NCI-H146 treated with DMSO at 0.1 percent for 48 hours (cell line): ENCODE data around the gene KMT2E.

Experiments used
- DNase-seq: peaks from one replicate; lab custom pipeline; 2025; ENCODE audit not compliant: unreplicated experiment; lab: John Stamatoyannopoulos, UW

The KMT2E gene

DNA sequence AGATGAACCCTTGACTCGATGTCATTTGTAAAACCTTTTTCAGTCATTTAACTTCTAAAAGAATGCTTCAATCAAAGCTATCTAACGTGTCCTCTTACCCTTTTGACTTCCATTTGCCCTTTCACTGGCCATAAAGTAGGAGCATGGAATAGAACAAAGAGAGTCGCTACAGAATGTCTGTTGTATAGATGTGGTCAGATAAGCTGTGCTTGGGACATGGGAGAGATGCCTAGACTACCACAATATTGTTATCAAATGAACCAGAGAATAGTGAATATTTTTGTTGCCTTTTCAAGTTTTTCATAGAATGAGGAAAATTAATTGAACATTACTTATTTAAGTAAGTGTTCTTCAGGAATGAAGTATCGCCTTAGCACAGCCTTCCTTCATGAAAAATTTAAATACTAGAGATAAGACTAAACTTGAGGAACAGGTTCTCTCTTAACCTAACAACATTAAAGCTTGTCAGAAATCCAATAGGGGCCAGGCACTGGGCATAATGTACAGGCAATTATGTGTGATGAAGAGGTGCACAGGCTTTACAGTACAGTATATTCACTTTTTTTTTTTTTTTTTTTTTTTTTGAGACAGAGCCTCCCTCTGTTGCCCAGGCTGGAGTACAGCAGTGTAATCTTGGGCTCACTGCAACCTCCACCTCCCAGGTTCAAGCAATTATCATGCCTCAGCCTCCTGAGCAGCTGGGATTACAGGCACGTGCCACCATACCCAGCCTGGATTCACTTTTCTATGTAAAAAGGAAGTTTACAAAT is 7.5 kb upstream of the KMT2E start:
- no peak for DNase-seq

DNA sequence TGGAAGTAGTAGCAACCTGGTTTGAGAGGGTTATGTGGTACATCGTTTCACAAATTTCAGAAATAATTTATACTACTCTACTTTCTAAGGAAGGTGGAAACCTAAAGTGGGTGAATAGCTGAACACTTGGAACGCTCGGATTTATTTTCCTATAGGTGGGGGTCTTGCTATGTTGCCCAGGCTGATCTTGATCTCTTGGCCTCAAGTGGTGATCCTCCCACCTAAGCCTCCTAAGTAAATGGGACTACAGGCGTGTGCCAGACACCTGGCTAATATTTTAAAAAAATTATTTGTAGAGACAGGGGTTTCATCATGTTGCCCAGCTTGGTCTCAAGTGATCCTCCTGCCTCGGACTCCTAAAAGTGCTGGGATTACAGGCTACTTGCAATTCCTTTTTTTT is 6.7 kb upstream of the KMT2E start:
- no peak for DNase-seq

DNA sequence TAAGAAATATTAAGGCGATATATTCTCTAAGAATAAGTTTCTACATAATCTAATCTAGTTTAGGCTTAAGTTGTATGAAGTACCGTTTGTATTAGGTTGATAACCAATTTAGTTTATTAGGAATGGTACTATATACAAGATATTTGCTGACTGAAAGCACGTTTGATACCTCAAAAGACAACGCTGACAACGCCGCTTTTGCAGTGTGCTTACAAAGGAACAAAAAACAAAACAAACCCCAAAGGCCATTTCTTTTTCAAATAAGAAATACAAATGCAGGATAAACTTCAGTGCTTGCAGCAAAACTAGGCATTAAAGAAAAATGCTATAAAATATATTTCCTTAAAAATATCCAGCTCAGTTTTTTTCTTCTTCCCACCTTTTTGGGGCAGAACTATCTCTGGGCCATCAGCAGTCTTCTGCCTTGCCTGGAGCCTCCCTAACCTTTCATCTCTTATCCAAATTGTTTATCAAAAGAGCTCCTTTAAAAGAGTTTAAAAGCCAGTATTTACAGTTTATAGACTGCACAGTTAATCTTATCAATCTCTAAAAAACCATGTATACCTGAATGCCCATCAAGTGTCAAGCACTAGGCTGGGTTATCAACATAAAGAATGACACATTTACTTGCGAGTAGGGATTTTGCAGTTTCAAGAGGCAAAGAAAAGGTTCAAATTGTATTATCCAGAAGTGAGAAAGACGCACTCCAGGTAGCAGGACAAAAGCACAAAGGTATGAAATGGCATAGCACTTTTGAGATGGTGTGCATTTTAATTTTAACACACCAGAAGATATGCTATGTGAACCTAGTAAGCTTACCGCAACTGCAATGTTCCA is 4.1 kb upstream of the KMT2E start:
- DNase-seq, result no peak

DNA sequence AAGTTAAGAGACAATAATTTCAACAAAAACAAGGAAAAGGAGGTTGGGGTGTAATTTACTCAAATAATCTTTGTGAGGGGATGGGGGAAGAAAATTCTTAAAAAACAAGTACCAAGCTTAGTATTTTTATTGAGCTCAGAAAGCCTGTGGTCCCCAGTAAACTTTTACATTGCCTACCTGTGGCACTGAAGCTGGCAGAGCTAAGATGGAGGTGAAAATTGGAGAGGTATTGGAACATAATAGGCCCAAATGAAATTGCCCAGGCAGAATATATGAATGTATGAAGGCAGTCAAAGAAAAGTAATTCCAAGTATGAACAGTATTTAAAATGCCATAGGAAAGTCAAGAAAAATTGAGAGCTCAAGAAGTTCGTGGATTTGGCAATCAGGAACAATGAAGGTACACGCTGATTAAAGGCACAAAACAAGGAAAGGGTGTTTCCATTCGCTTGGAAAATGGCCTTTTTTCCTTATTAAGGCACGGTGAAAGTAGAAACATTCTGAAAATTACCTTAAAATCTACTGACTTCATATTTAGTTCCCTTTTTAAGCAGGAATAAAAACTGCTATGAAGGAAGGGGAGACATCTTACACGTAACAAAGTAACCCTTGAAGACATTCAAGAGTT is 3.4 kb upstream of the KMT2E start:
- DNase-seq, result no peak

DNA sequence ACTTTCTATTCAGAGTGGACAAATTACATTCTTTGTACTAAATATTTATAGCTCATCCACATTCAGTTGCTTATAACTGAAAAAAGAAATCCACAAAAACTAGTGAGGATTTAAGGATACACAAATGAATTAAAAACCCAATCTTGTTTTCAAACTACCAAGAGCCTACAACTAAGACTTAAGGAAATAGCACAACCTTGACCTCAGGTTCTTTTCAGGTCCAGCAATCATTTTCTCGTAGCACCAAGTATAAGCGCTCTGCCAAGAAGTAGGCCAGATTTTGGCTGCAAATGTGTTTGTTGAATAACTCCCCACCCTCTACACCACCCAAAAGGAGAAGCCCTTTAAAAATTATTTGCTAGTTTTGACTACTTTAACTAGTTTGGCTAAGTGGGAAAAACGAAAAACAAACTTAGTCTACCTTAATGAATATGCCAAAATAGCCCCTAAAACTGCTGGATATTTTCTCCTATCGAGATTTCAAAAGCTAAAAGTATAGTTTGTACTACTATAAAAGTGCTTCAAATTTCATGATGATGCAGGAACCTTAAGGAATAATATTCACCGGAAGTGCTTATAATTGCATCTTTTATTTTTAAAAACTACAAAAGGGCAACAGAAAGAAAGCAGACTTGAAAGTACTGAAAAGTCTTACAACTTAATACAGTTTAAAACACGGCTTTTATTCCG is 2.7 kb upstream of the KMT2E start:
- no peak for DNase-seq

DNA sequence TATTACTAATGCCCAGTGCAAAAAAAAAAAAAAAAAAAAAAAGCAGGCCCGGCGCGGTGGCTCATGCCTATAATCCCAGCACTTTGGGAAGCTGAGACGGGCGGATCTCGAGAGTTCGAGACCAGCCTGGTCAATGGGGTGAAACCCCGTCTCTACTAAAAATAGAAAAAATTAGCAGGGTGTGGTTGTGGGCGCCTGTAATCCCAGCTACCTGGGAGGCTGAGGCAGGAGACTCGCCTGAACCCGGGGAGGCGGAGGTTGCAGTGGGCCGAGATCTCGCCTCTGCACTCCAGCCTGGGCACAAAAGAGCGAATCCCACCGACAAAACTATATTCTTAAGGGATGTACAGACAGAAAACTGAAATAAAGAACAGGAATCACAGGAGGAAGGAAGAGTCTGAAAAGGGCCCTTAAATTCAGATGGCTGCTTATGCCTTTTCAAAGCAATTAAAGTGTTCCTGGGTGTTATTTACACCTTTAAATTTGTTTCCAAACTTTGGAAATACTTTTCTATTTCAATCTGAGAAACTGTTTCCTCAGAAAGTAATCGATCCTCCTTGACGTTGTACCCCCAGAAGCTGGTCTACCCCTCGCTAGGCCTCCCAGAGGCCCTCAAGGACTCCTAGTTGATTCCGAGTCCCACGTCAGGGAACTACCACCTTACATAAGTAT is 2.0 kb upstream of the KMT2E start:
- DNase-seq, result no peak

DNA sequence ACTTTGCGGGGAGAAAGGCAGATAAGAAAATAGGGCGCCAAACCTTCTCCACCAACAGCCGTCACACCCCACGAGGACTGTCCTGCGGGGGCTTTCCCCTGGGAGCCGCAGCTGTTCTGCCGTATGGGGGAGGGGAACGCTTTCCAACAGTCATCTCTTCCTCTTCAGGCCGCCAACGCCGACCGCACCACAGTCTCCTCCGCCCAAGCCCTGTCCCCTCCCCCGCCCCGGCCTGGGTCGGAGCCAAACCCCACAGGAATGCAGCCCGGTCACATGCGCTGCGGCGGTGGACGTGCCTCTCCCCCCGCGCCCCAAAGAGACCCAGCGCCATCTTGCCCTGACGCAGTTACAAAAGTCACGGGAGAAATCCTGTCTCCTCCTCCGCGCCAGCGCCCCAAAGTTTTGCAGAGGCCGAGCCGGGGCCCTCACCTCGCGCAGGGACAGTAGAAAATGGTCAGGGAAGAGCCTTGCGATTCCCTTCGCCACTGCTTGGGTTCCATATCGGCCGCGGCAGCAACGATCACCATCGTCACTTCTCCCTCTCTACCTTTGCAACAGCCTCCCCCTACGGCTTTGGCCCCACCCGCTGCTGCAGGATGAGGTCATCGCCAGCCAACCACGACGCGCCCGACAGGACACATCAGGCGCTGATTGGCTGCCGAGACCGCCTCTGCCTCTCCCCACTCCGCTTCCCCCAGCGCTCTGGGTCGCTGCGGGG is 1.3 kb upstream of the KMT2E start:
- peak; percentile 92 for DNase-seq

DNA sequence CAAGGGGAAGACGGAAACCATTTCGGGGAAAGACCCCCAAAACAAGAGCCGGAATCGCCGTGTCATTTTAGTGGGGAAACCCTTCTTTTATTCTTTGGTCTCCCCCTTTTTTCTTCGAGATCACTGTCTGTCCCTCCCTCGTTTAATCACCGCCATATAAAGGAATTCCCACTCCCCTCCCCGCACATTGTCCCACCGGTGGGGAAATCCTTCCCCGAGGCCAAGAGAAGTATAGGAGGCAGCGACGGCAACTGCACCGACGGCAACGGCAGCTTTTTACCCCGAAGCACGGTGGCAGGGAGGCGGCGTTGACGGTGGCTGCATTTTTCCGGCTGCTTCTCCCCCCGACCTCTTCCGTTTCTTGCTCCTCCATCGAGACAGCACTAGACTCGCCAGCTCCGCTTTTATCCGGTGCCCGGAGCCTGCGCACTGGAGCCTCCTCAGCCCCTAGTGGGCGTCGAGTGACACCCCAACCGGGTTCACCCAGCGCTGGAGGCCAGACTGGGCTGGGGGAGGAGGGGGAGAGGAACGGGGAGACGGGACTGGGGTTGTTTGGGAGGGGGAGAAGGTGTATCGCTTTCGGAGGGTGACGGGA is 687 bp upstream of the KMT2E start:
- peak; percentile 61 for DNase-seq

DNA sequence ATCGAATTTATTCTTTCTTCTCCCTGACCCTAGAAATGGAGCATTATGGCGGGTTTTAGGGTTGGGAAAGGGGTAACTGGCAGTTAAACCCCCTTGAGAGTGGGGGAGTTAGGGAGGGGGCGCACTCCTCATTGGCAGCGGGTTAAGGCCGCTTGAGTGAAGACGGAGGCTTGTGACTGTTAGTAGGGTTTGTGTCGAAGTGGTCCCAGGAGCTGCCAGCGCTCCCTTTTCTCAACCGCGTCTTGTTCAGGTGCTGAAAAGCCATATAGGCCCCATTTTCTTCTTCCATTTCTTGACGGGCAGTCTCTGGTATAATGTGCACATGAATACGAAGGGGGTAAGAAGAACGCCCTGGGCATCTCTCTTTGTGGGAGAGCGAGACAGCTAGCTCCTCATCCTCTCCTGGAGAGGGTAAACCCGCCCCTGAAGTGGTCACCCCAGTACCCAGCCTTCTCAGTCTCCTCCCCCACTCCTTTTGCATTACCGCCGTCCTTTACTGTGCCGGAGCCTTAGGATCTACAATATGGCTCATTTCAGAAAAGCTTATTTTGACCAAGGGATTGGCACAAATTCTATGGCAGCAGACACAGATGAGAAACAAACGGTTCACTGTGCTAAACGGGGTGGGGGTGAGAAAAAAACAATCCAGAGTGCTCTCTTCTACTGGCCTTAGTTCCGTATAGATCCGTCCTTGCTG is 836 bp downstream of the KMT2E start:
- peak; percentile 46 for DNase-seq

DNA sequence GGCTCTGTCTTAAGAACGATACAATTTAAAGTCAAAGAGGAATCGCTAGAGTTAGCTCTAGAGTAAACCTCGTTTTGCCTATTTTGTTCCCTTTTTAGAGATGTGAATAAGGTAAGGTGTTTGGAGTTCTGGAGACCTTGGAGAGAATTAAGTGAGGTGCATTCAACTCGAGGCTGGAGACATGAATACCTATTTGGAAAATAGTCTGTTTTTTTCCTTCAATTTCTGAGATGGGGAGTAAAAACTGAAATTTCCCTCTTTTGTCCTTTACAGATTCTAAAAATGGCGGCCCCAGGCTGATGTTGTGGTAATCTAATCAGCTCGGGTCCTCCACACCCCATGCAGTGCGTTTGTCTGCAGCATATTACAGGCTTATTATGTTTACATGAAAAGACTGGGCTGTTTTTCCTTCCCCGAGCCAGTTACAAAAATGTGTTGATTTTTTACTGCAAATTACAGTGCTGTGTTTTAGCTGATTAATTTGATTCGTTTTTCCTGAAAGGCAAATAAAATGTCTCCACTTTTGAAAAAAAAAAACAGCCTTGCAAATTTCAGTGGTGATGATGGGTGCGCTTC is 1.5 kb downstream of the KMT2E start:
- peak; percentile 44 for DNase-seq

DNA sequence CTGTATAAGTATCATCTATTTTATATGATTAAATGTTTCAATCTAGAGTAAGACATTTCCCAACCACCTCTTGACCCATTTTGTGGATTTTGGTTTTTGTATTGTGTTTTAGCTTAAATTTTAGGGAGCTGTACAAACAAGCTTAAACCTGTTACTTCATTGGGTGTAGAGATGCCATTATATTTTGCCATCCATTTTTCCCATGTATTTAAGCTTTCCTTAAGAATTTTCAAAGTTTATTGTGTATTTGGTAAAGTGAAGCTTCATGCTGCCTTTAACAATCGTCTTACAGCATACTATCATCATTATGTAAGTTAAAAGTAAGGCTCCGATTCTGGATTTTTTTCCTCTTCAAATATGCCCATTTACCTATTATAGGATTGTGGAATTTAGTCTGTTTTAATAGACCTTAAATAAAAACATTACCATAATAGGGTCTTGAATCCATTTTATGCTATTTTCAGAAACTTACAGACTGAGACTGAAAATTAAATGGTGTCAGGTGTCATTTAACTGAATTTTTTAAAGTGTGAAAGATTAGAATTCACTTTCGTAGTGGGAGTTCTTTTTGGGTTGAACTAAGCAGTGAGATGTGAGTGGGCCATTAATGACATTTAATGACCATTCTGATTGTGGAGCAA is 2.2 kb downstream of the KMT2E start:
- DNase-seq, result no peak

DNA sequence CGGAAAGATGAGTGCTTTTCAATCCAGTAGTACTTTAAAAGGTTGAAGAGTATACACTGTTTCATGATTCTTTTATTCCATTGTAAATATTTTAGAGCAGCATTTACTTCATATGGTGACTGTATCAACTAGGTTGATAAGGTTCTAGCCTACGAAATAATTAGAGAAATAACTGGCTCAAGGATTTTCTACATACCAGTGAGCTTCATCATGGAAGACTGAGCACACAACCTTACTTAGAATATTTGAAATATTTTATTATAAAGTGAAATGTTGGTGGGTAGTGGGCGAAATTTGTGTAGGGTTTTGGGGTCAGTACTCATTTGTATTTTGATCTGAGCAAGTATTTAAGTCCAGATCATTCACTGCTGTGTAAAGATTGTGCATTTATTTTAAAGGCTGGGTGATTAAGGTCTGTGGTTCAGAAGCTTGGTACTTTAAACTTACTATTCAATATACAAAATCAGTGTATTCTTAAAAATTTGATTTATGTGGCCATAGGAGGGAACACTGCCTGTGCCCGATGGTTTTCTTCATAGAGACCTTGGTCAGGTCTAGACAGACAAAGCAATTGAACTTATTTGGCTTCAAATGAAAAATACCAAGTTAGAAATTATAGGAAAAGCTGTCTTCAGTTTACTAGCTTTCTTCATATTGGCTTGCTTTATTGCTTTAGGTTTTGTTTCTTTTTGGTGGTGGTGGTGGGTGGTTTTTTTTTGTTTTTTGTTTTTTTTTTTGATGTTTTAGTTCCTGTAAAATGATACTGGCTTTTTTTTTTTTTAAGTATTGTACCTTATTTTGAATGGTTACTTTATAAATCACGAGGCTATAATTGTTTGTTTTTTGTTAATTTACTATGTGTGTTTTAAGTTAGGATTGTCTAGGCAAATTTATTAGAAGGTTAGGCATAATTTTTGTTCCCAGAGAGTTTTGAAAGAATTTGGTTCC is 3.0 kb downstream of the KMT2E start:
- DNase-seq, result no peak

DNA sequence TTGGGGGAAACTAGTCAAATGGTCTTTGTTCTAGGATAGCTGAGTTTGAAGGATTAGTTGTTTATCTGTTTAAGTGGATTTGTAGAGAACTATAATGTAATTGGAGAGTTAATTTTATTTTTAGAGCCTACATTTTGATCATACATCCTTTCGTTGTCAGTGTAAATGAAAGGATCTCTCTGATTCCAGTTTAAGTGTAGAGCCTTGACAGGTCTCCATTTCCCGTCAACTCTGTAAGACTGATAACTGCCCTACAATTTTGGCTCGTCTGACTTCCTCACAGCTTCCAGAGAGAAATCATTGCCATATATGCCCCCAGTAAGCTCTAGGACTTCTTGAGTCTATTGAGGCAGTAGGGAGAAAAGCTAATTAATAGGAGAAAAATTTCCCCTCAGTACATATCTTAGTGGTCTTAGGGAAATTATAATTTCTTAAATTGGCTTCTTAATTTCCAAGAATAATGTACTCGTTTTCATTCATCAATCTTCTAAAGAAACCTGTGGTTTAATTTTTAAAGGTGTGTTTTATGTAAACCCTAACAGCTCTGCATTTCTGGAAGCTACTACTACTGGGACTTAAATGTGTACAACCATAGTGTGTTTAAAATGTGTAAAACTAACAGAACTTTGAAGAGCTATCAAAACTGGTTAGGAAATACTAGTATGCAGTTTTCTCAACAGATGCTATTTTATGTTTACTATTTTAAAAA is 3.8 kb downstream of the KMT2E start:
- no peak for DNase-seq

DNA sequence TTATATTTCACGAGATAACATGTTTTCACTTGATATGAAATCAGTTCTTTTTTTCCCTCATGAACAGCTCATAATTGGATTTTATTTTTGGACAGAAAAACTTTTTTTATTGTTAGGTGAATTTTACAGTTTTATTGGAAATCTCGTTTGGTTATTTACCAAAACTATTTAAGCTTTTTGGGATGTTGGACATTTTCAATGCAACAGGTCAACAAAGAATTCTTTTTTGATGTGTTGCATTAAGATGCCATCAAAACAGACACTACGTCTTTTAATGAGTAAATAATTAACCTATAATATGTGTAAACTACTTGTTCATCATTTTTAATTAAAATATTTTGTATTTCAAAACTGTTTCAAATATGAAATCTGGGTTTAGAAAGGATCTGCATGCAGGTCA is 5.3 kb downstream of the KMT2E start:
- no peak for DNase-seq

DNA sequence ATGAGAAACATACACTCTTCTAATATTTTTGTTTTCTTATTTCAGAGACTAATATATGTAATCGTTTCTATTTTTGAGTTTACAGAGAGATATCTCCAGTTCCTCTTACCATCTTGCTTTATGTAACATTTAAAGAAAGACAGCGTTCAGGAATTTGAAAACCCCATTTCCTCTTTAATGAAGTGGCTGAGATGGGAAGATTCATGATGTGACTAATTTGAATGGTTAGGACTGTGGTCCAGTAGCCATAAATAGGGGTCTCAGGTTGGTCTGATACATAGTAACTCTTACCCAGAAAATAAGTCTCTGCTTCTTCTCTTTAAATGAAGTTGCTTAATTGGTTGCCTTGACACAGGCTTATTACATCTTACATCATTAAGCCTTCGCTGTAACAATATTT is 6.9 kb downstream of the KMT2E start:
- DNase-seq, result no peak

DNA sequence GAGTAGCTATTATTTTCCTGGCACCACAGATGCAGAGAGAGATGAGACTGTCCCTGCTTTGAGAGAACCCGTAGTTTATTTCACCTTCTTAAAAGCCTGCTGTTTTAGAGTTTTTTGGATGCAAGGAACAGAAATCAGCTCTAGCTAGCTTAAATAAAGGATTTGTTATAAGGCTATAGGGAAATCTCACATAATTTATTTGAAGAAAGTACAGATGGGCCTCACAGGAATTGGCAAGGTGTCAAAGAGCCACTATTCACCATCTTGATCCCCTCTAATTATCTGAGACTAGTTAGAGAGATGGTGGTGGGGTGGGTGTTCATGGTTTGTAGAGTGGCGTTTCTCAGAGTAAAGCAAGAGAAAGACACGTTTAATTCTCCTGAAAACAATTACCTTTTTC is 7.3 kb downstream of the KMT2E start:
- DNase-seq, result no peak

DNA sequence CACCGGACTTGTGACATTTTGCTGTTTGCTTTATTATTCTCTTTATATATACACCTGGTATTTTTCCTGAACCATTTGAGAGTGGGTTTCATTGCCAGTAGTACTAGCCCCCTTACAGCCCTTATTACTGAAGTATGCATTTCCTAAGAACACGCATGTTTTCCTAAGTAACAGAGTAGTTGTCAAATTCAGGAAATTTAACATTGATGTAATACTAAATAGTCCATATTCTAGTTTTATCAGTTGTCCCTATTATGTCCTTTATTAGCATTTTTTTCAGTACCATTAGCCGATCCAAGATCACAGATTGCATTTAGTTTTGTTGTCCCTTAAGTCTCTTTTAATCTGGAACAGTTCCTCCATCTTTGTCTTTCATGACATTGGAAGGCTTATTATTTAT is 8.0 kb downstream of the KMT2E start:
- DNase-seq, result no peak
